NCI-H187 (cell line): Measurements from ENCODE around the gene ZSWIM7.
"Not testable (repeated sequence)": the region's sequence is repeated elsewhere in the genome, so short reads cannot be mapped to it uniquely, and the experiment has no call there.

Experiments used
- DNase-seq, 2 experiments: peaks; one replicate each; lab custom pipeline; 2025; lab: John Stamatoyannopoulos, UW

ZSWIM7 gene

GRCh38 chr17:15957608-15958307 is 41.7 kb downstream of the ZSWIM7 start:
- DNase-seq: no peak

GRCh38 chr17:15957206-15957605 is 42.3 kb downstream of the ZSWIM7 start:
- no peak for DNase-seq

GRCh38 chr17:15955793-15956541 is 43.5 kb downstream of the ZSWIM7 start:
- no peak for DNase-seq

DNA sequence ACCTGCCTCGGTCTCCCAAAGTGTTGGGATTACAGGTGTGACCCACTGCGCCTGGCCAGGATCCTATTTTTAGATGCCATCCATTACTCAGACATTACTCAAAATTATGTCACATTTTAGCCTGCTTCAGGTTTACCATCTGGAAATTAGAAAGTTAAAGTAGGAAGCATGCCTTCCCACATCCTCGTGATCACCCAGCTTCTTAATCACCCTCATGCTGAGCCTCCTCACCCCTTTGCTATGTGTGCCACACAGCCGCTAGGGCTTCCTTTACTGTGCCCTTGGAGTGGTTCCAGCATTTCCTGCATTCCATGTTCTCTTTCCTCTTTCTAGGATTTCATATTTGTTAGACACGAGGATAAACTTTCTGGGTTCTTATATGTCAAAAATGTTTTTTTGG is 45.3 kb downstream of the ZSWIM7 start:
- no peak for DNase-seq

- no peak for DNase-seq
These were observed 46.4 kb downstream of the ZSWIM7 start for GRCh38 chr17:15952916-15953790.

DNA sequence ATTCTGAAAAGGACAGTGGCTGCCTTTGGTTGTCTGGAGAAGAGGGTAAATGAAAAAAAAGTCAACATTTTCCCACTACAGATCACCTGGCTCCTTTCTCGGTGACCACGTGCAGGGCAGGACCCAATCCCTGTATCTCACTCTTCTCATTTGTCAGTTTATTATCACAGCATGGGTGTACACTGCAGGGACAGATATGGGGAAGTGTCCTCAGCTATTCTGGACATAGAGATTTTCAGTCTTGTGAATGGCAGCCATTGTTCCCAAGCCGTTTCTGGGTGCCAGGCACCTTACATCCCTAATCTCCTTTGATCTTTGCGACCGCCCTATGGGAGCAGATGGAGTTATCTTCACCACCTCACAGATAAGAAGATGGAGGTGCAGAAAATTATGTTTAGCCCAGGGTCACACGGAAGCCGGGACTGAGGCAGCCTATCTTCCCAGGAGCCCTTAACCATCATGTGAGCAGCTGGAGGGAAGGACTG is 47.4 kb downstream of the ZSWIM7 start:
- DNase-seq: no peak

DNA sequence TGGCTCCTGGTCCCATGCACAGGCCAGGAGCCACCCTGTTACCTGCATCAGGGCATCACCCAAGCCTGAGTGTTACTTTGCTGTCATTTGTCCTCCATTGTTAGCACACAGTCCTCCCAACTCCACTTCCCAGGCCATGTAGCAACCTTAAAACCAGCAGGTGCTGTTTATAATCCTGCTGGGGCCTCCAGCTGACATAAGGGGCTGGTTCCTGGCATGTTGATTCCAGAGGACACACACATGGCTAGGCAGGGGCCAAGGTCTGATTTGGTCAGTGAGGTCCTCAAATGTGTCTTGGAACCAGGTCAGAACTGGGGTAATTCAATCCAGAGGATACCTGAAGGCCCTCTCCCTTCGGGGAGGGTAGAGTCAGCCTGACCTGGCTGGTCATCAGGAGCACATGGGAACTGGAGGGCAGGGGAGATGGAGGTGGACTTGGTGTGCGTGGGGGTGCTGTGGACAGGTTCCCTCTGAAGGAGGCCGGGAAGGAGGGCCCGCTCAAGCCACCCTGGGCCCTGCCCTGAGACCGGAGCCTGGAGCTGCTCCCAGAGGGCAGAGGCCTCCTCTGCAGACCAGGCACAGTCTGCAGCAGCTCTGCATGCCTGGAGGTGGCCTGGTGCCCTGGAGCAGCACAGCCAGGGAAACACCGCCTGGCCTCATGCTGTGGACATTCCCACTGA is 48.0 kb downstream of the ZSWIM7 start:
- no peak for DNase-seq

GRCh38 chr17:15947976-15948752 is 51.3 kb downstream of the ZSWIM7 start:
- DNase-seq: no peak

- DNase-seq: no peak
These were observed 52.2 kb downstream of the ZSWIM7 start for GRCh38 chr17:15947271-15947670.

- DNase-seq: no peak
These were observed 52.8 kb downstream of the ZSWIM7 start for GRCh38 chr17:15946611-15947120.

DNA sequence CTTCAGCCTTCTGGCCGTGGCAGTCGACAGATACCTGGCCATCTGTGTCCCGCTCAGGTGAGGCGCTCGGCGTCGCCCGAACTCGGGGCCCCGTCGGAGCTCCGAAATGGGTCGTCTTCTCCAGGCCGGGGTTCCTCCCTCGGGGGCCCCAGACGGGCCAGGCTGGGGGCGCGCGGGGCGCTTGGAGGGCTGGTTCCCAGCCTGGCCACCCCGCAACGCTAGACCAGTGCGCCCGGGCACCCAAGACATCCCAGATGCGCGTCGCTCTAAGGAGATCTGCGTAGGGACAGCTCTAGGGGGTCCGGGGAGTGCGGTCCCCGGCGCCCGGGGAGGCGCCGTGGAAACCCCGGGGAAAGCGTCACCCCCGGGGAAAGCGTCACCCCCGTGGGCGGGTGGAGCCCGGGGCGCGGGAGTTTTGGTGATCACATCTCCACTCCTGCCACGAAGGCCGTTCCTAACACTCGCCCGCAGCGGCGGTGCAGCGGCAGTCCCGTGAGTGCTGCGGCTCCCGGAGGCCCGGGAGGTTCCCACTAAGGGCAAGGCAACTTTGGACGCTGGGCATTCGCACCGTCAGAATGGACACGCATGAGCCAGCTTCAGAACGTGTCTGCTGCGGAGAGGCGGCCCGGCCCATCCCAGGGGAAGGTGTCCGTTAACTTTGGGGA is 53.8 kb downstream of the ZSWIM7 start:
- no peak for DNase-seq

DNA sequence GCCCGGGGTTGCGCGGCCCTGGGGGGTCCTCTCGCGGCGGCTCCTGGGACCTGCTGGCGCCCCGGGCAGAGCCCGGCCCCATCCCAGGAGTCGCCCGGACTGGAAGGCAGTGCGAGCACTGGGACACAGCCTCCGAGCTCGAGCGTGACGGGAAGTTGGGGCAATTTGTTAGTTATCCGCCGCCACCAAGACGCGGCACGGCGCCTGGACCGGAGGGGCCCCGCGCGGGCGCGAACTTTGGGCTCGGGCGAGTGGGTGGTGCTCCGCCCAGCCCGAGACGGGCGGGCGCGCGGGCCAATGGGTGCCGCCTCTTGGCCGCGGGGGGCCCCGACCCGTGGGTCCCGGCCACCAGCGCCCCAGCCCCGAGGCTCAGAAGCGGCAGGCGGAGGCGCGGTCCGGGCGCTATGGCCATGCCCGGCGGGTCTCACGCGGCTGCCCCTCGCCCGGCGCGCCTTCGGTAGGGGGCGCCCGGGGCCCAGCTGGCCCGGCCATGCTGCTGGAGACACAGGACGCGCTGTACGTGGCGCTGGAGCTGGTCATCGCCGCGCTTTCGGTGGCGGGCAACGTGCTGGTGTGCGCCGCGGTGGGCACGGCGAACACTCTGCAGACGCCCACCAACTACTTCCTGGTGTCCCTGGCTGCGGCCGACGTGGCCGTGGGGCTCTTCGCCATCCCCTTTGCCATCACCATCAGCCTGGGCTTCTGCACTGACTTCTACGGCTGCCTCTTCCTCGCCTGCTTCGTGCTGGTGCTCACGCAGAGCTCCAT is 54.6 kb downstream of the ZSWIM7 start, which contains the start of gene ADORA2B:
Gene ADORA2B, plus strand, starts transcription at position 372 of the 768 bp plus-strand sequence. Its CDS starts 119 bp downstream, at position 491.
- DNase-seq: peak in 1 of 2 experiments; percentile 16

DNA sequence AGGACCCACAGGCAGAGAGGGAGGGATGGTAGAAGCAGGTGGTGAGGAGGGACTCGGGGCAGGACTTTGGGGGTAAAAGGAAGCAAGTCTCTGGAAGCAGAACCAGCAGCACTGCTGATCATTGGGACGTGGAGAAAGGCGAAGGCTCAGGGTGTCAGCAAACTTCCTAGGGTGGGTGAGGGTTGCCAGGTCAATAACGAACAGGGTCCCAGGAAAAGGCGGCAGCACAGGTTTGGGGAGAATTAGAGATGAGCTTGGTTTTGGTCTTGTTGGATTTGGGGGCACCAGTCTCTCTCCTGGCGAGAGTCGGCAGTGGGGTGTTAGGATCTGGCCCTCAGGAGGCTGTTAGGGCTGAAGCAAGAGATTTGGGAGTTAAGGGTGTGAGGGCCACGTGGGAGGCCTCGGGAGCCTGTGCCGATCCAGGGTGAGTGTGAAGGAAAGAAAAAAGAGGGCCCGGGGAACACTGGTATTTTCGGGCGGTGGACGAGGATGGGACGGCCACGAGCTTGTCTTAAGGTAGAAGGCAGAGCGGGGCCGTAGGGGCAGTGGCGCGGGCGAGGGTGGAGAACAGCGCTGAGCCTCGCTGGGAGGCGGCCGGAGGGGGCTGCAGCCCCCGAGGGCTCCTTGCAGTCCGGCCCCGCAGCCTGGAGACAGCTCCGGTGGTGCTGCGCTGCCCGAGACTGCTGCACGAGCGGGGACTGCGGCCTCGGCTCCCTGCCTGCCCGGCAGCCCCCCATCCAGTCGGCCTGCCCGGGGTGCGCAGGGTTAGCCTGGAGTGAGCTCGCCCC is 55.3 kb downstream of the ZSWIM7 start:
- DNase-seq: no peak

GRCh38 chr17:15942207-15942833 is 57.2 kb downstream of the ZSWIM7 start:
- DNase-seq: no peak

GRCh38 chr17:15941781-15942180 is 57.7 kb downstream of the ZSWIM7 start:
- no peak for DNase-seq

GRCh38 chr17:15936481-15936880 is 63.0 kb downstream of the ZSWIM7 start:
- DNase-seq: not testable (repeated sequence)

DNA sequence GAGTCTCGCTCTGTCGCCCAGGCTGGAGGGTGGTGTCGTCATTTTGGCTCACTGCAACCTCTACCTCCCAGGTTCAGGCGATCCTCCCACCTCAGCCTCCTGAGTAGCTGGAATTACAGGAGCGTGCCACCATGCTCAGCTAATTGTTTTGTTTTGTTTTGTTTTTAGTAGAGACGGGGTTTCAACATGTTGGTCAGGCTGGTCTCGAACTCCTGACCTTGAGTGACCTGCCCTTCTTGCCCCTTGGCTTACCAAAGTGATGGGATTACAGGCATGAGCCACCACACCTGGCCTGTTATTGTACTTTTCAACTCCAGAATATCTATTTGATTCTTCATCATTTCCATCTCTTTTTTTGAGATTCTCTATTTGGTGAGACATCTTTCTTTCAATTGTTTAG is 63.6 kb downstream of the ZSWIM7 start:
- no peak for DNase-seq

- DNase-seq: no peak
These were observed 64.6 kb downstream of the ZSWIM7 start for GRCh38 chr17:15934866-15935265.
